Neuronal stem cell (in vitro differentiated cells): ENCODE results near the gene PCID2.

Experiments used
- DNase-seq: peaks from one replicate; pipeline ENCODE4 v3.0.0-alpha.2; 2013; ENCODE audit warnings: low spot score
- H2AFZ ChIP-seq: one replicate; pipeline ENCODE4 v1.6.1; 2013; ENCODE audit warnings: mild to moderate bottlenecking, low read length, inconsistent platforms
- H2AK5ac ChIP-seq: 2 replicates; pipeline ENCODE4 v1.6.1; 2013; ENCODE audit warnings: low read depth, mild to moderate bottlenecking, inconsistent platforms, low read length, moderate library complexity, mixed read lengths
- H2BK120ac ChIP-seq: 2 replicates; pipeline ENCODE4 v1.6.1; 2013; ENCODE audit warnings: low read depth, mild to moderate bottlenecking, inconsistent platforms, low read length, moderate library complexity, mixed read lengths
- H2BK12ac ChIP-seq: one replicate; pipeline ENCODE4 v1.6.1; 2013; ENCODE audit warnings: low read length, inconsistent platforms
- H2BK15ac ChIP-seq: 2 replicates; pipeline ENCODE4 v1.6.1; 2013; ENCODE audit warnings: mild to moderate bottlenecking, low read length, inconsistent platforms, mixed read lengths
- H2BK5ac ChIP-seq: one replicate; pipeline ENCODE4 v1.6.1; 2013; ENCODE audit warnings: inconsistent platforms, mild to moderate bottlenecking, low read length, moderate library complexity
- H3K14ac ChIP-seq: one replicate; pipeline ENCODE4 v1.6.1; 2013; ENCODE audit warnings: low read length, inconsistent platforms
- H3K18ac ChIP-seq: 2 replicates; pipeline ENCODE4 v1.6.1; 2013; ENCODE audit warnings: low read length, inconsistent platforms
- H3K23ac ChIP-seq: 2 replicates; pipeline ENCODE4 v1.6.1; 2013; ENCODE audit warnings: low read depth, mild to moderate bottlenecking, mixed read lengths, low read length, inconsistent platforms; ENCODE audit not compliant: poor library complexity
- H3K27ac ChIP-seq: replicated peaks from 3 replicates; pipeline ENCODE4 v1.5.1; 2013; ENCODE audit warnings: low read length, inconsistent platforms
- H3K27me3 ChIP-seq, 3 experiments: 2 replicates each; pipeline ENCODE4 v1.6.1; 2013; ENCODE audit warnings: low read length in 3 of 3, mild to moderate bottlenecking in 2 of 3, inconsistent platforms in 1 of 3, low read depth in 1 of 3, mixed read lengths in 1 of 3, moderate library complexity in 1 of 3; ENCODE audit not compliant: control insufficient read depth in 3 of 3, insufficient read depth in 3 of 3
- H3K36me3 ChIP-seq, 2 donors: replicated peaks in 1 of 2; 2 replicates each; pipeline ENCODE4 v1.6.1; 2013; ENCODE audit warnings: low read length in 2 of 2; ENCODE audit not compliant: control insufficient read depth in 2 of 2, insufficient read depth in 2 of 2
- H3K4ac ChIP-seq: 2 replicates; pipeline ENCODE4 v1.6.1; 2013; ENCODE audit warnings: inconsistent platforms, mild to moderate bottlenecking, low read length, moderate library complexity
- H3K4me1 ChIP-seq, 2 donors: 1 replicate in 1 of 2; 2 replicates in 1 of 2; pipeline ENCODE4 v1.6.1; 2013; ENCODE audit warnings: low read length in 2 of 2, low read depth in 1 of 2; ENCODE audit not compliant: control insufficient read depth in 2 of 2, insufficient read depth in 1 of 2
- H3K4me2 ChIP-seq: one replicate; pipeline ENCODE4 v1.6.1; 2013; ENCODE audit warnings: mild to moderate bottlenecking, low read length, inconsistent platforms; ENCODE audit not compliant: insufficient read depth, poor library complexity, severe bottlenecking
- H3K4me3 ChIP-seq, 2 donors: 2 replicates each; pipeline ENCODE4 v1.5.1; 2013; ENCODE audit warnings: low read length in 2 of 2, mild to moderate bottlenecking in 2 of 2, inconsistent platforms in 1 of 2, moderate library complexity in 1 of 2
- H3K79me1 ChIP-seq: one replicate; pipeline ENCODE4 v1.6.1; 2013; ENCODE audit warnings: low read depth, mild to moderate bottlenecking, inconsistent platforms, low read length, moderate library complexity
- H3K9ac ChIP-seq: one replicate; pipeline ENCODE4 v1.6.1; 2013; ENCODE audit warnings: mild to moderate bottlenecking, low read depth, low read length, inconsistent platforms; ENCODE audit not compliant: poor library complexity
- H3K9me3 ChIP-seq, 2 donors: replicated peaks in 1 of 2; 2 replicates each; pipeline versions ENCODE3 to v1.6.1; 2013; ENCODE audit warnings: low read length in 2 of 2, mild to moderate bottlenecking in 2 of 2, inconsistent platforms in 1 of 2, low read depth in 1 of 2, mixed read lengths in 1 of 2, moderate library complexity in 1 of 2; ENCODE audit not compliant: control insufficient read depth in 2 of 2, insufficient read depth in 1 of 2
- H4K8ac ChIP-seq: one replicate; pipeline ENCODE4 v1.6.1; 2013; ENCODE audit warnings: low read depth, mild to moderate bottlenecking, inconsistent platforms, low read length, moderate library complexity
- H4K91ac ChIP-seq: one replicate; pipeline ENCODE4 v1.6.1; 2013; ENCODE audit warnings: low read length, low read depth, mild to moderate bottlenecking, inconsistent platforms; ENCODE audit not compliant: poor library complexity
- WGBS, 2 donors: extraction: QIAGEN DNeasy Blood & Tissue Kit; methylation state at CpG; one replicate each; pipeline ENCODE4 v1.1.7; 2013; ENCODE audit warnings: missing lambda C conversion rate in 2 of 2, mixed read lengths in 1 of 2; ENCODE audit not compliant: insufficient read length in 2 of 2, insufficient replicate concordance in 1 of 2; ENCODE audit errors: extremely low coverage in 2 of 2; 5-methylcytosine and 5-hydroxymethylcytosine counted together

PCID2 gene

DNA sequence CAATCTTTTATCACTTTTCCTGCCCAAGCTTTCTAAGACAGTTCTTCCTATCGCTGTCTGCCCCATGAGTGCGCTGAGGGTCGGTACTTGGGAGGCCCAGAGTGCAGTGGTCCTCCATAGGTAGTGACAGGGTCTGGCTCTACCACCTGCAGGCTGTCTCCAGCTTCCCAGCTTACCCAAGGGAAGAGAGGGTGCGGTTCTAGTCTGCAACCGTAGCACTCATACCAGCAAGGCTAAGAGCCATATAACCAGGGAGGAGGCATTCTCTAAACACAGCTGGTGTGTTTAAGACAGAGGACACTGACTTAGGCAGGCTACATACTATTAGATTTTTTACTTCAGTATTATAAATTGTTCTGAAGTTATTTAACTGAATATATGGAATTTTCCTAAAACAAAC lies 41.8 kb downstream of the PCID2 start:
- peaks cover 1% of the 10 kb centered on the region for H3K79me1 ChIP-seq
- H2BK120ac ChIP-seq = no peak overlapping the region
- no peak overlapping the region for H2BK5ac ChIP-seq
- no peak overlapping the region for H3K14ac ChIP-seq
- no peak overlapping the region for H3K4ac ChIP-seq
- WGBS, 2 donors = no CpG with 5 or more reads among the region's 5 CpGs
- H3K18ac ChIP-seq = no peak overlapping the region
- H3K9me3 ChIP-seq = peaks cover 0 to 11% of the 10 kb centered on the region in 2 donors
- DNase-seq = no peak
- H4K91ac ChIP-seq = no peak overlapping the region
- H2AFZ ChIP-seq = no peak overlapping the region
- no peak overlapping the region for H3K4me3 ChIP-seq
- no peak overlapping the region for H3K27ac ChIP-seq
- H3K4me1 ChIP-seq = peaks cover 0 to 2% of the 10 kb centered on the region in 2 donors
- no peak overlapping the region for H3K4me2 ChIP-seq
- H2BK15ac ChIP-seq = no peak overlapping the region
- H2BK12ac ChIP-seq = no peak overlapping the region
- H3K27me3 ChIP-seq = no peaks in the 10 kb centered on the region
- peaks cover 5 to 39% of the 10 kb centered on the region in 2 donors for H3K36me3 ChIP-seq
- H3K9ac ChIP-seq = no peak overlapping the region
- H2AK5ac ChIP-seq = no peak overlapping the region
- H3K23ac ChIP-seq = no peak overlapping the region
- no peak overlapping the region for H4K8ac ChIP-seq

DNA sequence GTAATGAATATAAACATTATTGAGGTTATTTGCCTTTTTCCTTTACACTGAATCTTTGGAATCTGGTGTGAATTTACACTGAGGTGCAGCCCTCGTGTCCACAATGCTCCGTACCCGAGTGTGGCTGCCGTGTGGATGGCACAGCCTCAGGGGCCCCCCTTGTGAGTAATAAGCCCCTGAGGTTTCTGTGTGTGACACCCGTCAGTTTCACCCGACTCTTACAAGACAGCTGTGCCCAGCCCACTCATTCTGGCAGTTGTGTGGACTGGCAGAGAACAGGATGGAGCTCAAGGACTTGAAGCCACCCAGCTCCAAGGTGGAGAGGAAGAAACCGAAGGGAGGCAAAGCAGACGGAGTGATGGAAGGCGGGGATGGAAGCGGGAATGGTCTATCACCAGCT lies 42.2 kb downstream of the PCID2 start:
- DNase-seq = no peak
- no CpG with 5 or more reads among the region's 10 CpGs for WGBS, 2 donors
- peaks cover 0 to 11% of the 10 kb centered on the region in 2 donors for H3K9me3 ChIP-seq
- H3K9ac ChIP-seq = no peak overlapping the region
- no peak overlapping the region for H4K8ac ChIP-seq
- no peak overlapping the region for H3K4me3 ChIP-seq
- H3K79me1 ChIP-seq = peaks cover 1% of the 10 kb centered on the region
- H3K4me2 ChIP-seq = no peak overlapping the region
- peaks cover 2 to 35% of the 10 kb centered on the region in 2 donors for H3K36me3 ChIP-seq
- H2BK5ac ChIP-seq = no peak overlapping the region
- no peak overlapping the region for H3K4ac ChIP-seq
- H3K27me3 ChIP-seq = peaks cover 0 to 2% (median 0%) of the 10 kb centered on the region in 3 experiments
- no peak overlapping the region for H2AK5ac ChIP-seq
- no peak overlapping the region for H2BK12ac ChIP-seq
- H2AFZ ChIP-seq = no peak overlapping the region
- no peak overlapping the region for H4K91ac ChIP-seq
- H3K14ac ChIP-seq = no peak overlapping the region
- H3K4me1 ChIP-seq = peaks cover 2 to 4% of the 10 kb centered on the region in 2 donors
- H3K23ac ChIP-seq = no peak overlapping the region
- H2BK120ac ChIP-seq = no peak overlapping the region
- H3K18ac ChIP-seq = no peak overlapping the region
- H3K27ac ChIP-seq = no peak overlapping the region
- no peak overlapping the region for H2BK15ac ChIP-seq

DNA sequence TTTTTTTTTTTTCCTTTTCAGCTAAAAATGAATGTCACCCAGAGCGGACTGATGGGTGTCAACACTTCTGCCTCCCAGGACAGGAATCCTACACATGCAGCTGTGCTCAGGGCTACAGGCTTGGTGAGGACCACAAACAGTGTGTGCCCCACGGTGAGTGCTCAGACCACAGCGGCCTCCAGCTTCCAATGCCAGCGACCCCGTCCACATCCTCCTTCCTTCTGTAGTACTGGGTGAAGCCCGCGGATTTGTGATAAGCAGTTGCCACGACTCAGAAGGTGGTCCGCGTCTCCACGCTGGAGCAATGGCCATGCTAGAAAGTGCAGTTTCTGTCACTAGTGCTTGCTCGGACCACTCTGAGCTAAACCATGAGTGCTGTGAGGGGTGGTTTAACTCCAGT lies 44.0 kb downstream of the PCID2 start:
- Histone ChIP-seq H2BK5ac (no peak overlapping the region), H4K91ac (no peak overlapping the region), H2AFZ (no peak overlapping the region), H3K23ac (no peak overlapping the region), H3K9ac (no peak overlapping the region), H3K9me3 (peaks cover 0 to 11% of the 10 kb centered on the region in 2 donors), H2BK15ac (no peak overlapping the region), H3K27ac (no peak overlapping the region), H3K4me2 (no peak overlapping the region), H3K4ac (no peak overlapping the region), H3K36me3 (peaks cover 2 to 20% of the 10 kb centered on the region in 2 donors), H3K18ac (peak overlapping the region; percentile 11), H2BK12ac (no peak overlapping the region), H2AK5ac (no peak overlapping the region), H3K4me3 (no peak overlapping the region), H4K8ac (no peak overlapping the region), H3K27me3 (peaks cover 0 to 20% (median 0%) of the 10 kb centered on the region in 3 experiments), H3K14ac (no peak overlapping the region), H3K4me1 (peaks cover 3 to 6% of the 10 kb centered on the region in 2 donors), H3K79me1 (peaks cover 1% of the 10 kb centered on the region), H2BK120ac (no peak overlapping the region)
- no peak for DNase-seq
- no CpG with 5 or more reads among the region's 12 CpGs for WGBS, 2 donors

DNA sequence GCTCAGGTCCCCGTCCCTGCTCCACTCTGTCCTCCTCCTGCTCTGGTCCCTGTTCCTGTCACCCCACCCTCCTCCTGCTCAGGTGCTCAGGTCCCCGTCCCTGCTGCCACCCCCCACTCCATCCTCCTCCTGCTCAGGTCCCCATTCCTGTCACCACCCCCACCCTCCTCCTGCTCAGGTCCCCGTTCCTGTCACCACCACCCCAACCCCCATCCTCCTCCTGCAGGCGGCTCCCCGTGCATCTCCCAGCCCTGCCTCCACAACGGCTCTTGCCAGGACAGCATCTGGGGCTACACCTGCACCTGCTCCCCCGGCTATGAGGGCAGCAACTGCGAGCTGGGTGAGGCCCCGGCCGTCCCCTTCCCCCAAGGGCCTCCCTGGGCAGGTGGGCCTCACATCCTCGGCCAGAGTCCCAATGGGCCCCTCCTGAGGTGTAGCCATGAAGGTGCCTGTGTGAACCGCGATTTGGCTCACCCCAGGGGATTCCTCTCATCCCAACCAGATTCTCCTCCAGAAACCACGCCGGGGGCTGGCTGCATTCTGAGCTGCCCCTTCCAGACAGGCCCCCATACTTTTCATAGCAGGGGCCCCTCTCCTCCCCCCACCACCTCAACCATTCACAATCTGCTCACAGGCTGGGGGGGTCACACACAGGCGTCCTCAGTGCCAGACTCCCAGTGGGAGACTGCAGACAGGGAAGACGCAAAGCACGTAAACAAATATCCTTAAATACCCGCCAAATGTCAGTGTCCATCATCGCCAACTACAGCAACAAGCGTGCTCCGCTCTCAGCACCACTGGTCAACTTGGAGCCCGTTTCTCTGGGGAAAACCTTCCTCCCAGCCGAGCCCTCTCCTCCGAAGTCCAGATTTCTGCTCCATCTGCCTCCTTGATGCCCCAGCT lies 45.4 kb downstream of the PCID2 start:
- H2AK5ac ChIP-seq = peak overlapping the region; percentile 81
- no peak overlapping the region for H3K9ac ChIP-seq
- H2BK15ac ChIP-seq = peak overlapping the region; percentile 60
- no peak overlapping the region for H3K4me2 ChIP-seq
- H3K79me1 ChIP-seq = peaks cover 1% of the 10 kb centered on the region
- H4K91ac ChIP-seq = no peak overlapping the region
- no CpG with 5 or more reads among the region's 25 CpGs for WGBS, 2 donors
- H2BK120ac ChIP-seq = no peak overlapping the region
- peaks cover 0 to 8% of the 10 kb centered on the region in 2 donors for H3K9me3 ChIP-seq
- H3K27ac ChIP-seq = no peak overlapping the region
- H2AFZ ChIP-seq = no peak overlapping the region
- H3K14ac ChIP-seq = peak overlapping the region; percentile 82
- peak overlapping the region; percentile 80 for H3K18ac ChIP-seq
- H3K4me3 ChIP-seq = no peak overlapping the region
- H2BK5ac ChIP-seq = no peak overlapping the region
- no peak overlapping the region for H3K23ac ChIP-seq
- H3K27me3 ChIP-seq = peaks cover 0 to 22% (median 0%) of the 10 kb centered on the region in 3 experiments
- peaks cover 12 to 17% of the 10 kb centered on the region in 2 donors for H3K4me1 ChIP-seq
- DNase-seq = no peak
- peaks cover 0 to 12% of the 10 kb centered on the region in 2 donors for H3K36me3 ChIP-seq
- peak overlapping the region; percentile 53 for H3K4ac ChIP-seq
- H4K8ac ChIP-seq = peak overlapping the region; percentile 82
- peak overlapping the region; percentile 41 for H2BK12ac ChIP-seq
